Measurements from ENCODE around the gene GMPPA. TPM values are rescaled to one million over a fixed set of nuclear protein-coding genes. Genes with fewer than 3 reads are reported as not detected.

The GMPPA gene
- total RNA-seq, 1 donor from 2014 or later: 22.2 TPM

DNA sequence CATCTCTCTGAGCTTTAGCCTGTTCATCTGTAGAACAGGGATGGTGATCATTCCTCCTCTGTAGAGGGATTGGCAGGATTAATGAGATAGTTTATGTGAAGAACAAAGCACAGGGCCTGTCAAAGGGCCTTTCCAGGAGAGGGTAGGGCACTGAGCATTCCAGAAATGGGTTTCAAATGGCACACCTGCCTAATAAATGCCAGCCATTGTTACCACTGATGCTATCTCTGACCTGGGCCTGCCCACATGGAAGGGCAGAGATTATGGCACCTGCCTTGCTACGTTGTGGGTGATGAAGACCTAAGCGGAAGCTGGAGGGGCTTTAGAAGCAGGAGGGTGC, 31.0 kb upstream of the GMPPA start:
- DNase-seq (ENCODE audit: low read depth in 2 of 2): no peak

- no peak for DNase-seq (ENCODE audit: low read depth in 2 of 2)
Measured at GRCh38 chr2:219468410-219469185, 30.1 kb upstream of the GMPPA start.

DNA sequence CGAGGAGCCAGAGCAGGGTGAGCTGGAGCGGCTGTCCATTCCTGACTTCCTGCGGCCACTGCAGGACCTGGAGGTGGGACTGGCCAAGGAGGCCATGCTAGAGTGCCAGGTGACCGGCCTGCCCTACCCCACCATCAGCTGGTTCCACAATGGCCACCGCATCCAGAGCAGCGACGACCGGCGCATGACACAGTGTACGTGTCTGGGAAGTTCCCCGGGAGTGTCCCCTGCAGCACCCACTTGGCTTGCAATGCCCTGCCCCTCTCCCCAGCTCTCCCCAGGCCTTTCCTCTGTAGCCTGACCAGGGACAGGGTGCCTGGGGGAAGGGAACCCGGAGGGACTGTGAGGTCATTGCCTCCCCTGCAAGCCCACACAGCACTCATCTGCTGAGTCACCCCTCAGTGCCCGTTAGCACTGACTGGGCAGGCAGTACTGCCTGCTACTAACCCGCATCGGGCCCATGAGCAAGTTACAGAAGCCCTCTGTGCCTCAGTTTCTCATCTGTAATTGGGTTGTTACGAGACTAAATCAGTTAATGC, 29.4 kb upstream of the GMPPA start:
- no peak for DNase-seq (ENCODE audit: low read depth in 2 of 2)

- no peak for DNase-seq (ENCODE audit: low read depth in 2 of 2)
Measured at GRCh38 chr2:219470429-219470828, 28.3 kb upstream of the GMPPA start.

- DNase-seq (ENCODE audit: low read depth in 2 of 2): no peak
Measured at GRCh38 chr2:219471476-219472371, 27.0 kb upstream of the GMPPA start.

- no peak for DNase-seq (ENCODE audit: low read depth in 2 of 2)
Measured at GRCh38 chr2:219472629-219473187, 26.0 kb upstream of the GMPPA start.

DNA sequence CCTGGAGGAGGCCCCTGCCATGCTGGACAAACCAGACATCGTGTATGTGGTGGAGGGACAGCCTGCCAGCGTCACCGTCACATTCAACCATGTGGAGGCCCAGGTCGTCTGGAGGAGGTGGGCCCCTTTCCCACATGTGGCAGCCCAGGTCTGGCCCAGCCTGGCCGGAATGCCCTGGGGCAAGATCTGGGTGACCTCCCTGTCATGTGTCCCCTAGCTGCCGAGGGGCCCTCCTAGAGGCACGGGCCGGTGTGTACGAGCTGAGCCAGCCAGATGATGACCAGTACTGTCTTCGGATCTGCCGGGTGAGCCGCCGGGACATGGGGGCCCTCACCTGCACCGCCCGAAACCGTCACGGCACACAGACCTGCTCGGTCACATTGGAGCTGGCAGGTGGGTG, 25.2 kb upstream of the GMPPA start:
- DNase-seq (ENCODE audit: low read depth in 2 of 2): no peak

GRCh38 chr2:219474285-219475060, 24.2 kb upstream of the GMPPA start:
- DNase-seq (ENCODE audit: low read depth in 2 of 2): no peak

GRCh38 chr2:219475278-219475677, 23.4 kb upstream of the GMPPA start:
- DNase-seq (ENCODE audit: low read depth in 2 of 2): no peak

DNA sequence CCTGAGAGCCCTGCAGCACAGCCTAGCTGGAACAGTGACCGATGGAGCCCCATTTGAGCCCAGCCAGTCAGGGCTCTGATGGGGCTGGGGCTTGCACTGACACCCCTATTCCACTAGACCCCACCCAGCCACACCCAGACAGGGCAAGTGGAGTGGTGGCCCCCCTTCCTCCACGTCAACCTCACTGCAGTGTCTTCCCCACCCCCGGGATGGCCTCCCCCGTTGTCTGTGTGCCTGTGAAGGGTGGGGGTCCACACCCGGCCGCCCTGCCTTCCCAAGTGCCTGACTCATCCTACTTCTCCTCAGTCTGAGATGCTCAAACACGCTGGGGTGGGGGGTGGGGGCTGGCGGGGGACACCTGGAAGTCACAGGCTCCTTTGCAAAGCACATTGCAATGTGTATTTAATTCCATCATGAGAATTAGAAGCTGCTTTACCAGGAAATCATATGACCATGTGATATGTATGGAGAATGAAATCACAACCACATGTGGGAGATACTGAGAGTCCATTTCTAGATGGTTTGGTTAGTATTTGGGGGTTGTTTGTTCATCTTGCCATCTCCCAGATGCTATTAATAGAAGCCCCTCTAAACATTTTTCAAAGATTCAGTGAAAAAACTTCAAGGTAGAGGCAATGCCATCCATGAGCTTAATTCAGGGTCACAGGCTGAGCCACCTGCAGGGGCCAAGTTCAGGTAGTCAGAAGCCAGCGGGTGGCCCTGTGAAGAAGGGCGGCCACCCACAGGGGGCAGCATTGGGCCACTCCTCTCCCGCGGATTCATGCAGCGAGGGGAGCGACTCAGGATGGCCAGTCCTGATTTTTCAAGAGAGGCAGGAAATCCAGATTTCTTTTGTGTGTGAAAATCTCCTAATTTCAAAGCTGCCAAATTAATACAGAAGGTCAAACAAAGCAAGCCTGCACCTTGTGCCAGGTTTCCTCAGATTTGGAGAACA, 22.7 kb upstream of the GMPPA start:
- peak; percentile 7 to 56 for DNase-seq (ENCODE audit: low read depth in 2 of 2)

- DNase-seq (ENCODE audit: low read depth in 2 of 2): no peak
Measured at GRCh38 chr2:219476652-219477151, 22.0 kb upstream of the GMPPA start.

GRCh38 chr2:219477179-219477578, 21.5 kb upstream of the GMPPA start:
- no peak for DNase-seq (ENCODE audit: low read depth in 2 of 2)

- DNase-seq (ENCODE audit: low read depth in 2 of 2): no peak
Measured at GRCh38 chr2:219477815-219478214, 20.9 kb upstream of the GMPPA start.

GRCh38 chr2:219478916-219479315, 19.8 kb upstream of the GMPPA start:
- no peak for DNase-seq (ENCODE audit: low read depth in 2 of 2)

DNA sequence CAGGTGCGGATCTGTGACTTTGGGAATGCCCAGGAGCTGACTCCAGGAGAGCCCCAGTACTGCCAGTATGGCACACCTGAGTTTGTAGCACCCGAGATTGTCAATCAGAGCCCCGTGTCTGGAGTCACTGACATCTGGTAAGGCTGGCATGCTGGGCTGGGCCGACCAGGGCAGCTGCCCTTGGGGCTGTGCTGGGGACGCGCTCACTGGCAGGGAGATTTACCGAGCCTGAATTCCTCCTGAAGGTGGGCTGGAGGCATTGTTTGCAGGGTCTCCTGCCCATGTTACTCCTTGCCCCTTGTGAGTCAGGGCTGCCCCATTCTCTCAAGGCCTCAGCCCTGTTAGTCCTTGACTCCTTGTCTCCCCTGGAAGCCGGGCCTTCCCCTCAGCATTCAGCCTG, 18.7 kb upstream of the GMPPA start:
- DNase-seq (ENCODE audit: low read depth in 2 of 2): no peak

- DNase-seq (ENCODE audit: low read depth in 2 of 2): no peak
Measured at GRCh38 chr2:219482674-219483405, 15.9 kb upstream of the GMPPA start.

DNA sequence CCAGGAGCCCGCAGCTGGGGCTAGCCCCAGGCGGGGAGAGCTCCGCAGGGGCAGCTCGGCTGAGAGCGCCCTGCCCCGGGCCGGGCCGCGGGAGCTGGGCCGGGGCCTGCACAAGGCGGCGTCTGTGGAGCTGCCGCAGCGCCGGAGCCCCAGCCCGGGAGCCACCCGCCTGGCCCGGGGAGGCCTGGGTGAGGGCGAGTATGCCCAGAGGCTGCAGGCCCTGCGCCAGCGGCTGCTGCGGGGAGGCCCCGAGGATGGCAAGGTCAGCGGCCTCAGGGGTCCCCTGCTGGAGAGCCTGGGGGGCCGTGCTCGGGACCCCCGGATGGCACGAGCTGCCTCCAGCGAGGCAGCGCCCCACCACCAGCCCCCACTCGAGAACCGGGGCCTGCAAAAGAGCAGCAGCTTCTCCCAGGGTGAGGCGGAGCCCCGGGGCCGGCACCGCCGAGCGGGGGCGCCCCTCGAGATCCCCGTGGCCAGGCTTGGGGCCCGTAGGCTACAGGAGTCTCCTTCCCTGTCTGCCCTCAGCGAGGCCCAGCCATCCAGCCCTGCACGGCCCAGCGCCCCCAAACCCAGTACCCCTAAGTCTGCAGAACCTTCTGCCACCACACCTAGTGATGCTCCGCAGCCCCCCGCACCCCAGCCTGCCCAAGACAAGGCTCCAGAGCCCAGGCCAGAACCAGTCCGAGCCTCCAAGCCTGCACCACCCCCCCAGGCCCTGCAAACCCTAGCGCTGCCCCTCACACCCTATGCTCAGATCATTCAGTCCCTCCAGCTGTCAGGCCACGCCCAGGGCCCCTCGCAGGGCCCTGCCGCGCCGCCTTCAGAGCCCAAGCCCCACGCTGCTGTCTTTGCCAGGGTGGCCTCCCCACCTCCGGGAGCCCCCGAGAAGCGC, 15.0 kb upstream of the GMPPA start:
- no peak for DNase-seq (ENCODE audit: low read depth in 2 of 2)

Measured in dermis microvascular lymphatic vessel endothelial cell (primary cell).